Measurements from ENCODE around the gene GIMAP6.
"Not testable (repeated sequence)": the region's sequence is repeated elsewhere in the genome, so short reads cannot be mapped to it uniquely, and the experiment has no call there.

The GIMAP6 gene

DNA sequence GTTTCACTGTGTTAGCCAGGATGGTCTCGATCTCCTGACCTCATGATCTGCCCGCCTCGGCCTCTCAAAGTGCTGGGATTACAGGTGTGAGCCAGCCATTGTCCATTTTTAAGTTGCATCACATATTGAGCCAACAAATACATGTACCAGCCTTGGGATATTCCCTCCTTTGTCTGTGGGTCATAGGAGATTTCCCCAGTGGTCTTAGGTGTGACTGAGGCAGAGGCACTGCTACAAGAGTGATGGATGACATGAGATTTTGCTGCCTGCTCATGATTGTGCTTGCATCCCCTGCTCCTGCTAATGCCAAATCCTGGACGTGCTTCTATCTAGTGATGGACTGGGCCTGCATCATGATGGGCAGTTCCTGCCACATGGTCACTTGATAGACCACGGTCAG is 10.7 kb upstream of the GIMAP6 start:
- DNase-seq = no peak

GRCh38 chr7:150641854-150642253 is 9.7 kb upstream of the GIMAP6 start:
- DNase-seq = no peak

DNA sequence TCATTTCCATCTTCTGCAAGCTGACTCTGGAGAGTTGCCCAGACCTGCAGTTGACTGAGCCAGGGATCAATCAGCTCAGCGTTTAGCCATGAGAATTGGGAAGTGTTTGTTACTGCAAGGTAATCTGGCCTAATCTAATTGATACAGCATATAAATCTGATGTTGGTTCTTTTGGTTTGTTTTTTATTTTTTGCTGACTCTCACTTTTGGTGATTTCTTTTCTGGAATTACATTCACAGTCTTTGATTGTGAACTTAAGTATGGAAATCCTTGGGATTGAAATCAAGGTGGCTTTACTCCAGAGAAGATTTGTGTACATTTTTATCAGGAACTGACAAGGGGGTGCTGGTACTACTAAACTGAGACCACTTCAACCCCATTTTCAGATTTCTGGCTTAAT is 1.7 kb upstream of the GIMAP6 start:
- DNase-seq = no peak

- DNase-seq = no peak
These were observed 930 bp downstream of the GIMAP6 start for GRCh38 chr7:150631084-150631826.

- no peak for DNase-seq
These were observed 2.8 kb downstream of the GIMAP6 start for GRCh38 chr7:150629347-150629746.

DNA sequence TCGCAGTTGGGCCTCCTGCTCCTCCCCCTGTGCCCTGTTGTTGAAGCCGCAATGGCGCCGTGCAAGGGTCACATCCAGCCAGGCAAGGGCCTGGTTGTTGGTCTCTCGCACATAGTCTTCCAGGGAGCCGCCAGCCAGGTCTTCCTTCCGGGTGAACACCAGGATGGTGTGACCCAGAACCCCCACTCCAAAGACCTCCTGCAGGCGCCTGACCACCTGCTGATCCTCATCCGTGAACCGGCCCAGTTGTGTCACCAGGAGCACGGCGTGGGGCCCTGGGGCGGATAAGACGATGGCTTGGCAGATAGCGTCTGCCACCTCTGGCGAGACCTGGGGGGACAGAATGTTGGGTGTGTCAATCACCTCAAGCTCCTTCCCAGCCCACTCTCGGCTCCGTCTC is 4.2 kb downstream of the GIMAP6 start:
- no peak for DNase-seq

- DNase-seq = no peak
These were observed 5.5 kb downstream of the GIMAP6 start for GRCh38 chr7:150626696-150627095.

GRCh38 chr7:150621376-150621775 is 10.8 kb downstream of the GIMAP6 start:
- no peak for DNase-seq

GRCh38 chr7:150620617-150621371 is 11.4 kb downstream of the GIMAP6 start:
- no peak for DNase-seq

GRCh38 chr7:150620061-150620460 is 12.1 kb downstream of the GIMAP6 start:
- DNase-seq = no peak

DNA sequence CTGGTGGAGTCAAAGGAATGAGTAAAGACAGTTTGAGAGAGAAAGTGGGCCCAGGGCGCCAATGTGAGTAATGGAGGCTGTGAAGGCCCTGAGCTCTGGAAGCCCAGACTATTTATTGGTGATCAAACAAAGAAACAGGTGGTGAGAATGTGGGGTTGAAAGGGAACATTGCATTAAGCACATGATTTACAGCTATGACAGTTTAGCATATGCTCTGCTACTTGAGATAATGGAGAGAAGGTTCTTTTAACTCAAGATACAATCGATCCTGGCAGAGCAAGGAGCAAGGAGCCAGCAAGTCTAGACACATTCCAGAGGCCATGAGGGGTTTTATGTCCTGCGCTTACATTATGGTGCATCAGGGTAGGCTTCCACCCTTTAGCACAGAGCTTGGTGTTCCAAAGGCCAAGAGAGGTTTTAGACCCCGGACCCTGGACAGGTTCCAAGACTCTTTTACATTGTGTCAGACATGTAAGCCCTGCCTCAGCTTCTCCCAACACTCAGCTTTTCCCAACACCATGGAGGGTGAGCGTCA is 16.9 kb downstream of the GIMAP6 start:
- DNase-seq = not testable (repeated sequence)

DNA sequence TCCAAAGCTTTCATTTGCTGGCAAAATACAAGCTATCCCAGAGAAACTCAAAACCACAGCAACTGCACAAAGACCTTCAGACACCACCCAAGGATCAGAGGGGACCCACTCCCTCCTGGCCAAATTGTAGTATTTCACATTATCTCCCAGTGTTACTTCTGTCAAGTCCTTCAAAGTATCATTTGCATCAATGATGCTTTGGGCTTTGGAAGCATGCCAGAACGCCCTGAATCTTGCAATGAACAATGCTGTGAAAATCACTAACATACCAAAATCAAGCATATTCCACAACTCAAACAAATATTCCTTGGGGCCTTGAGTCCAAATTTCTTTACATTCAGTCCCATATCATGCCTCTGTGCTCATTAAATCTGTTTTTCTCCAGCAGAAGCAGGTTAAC is 17.8 kb downstream of the GIMAP6 start:
- not testable (repeated sequence) for DNase-seq

- no peak for DNase-seq
These were observed 18.3 kb downstream of the GIMAP6 start for GRCh38 chr7:150613880-150614279.

- DNase-seq = no peak
These were observed 19.3 kb downstream of the GIMAP6 start for GRCh38 chr7:150612925-150613324.

- no peak for DNase-seq
These were observed 22.0 kb downstream of the GIMAP6 start for GRCh38 chr7:150610233-150610632.

- not testable (repeated sequence) for DNase-seq
These were observed 28.6 kb downstream of the GIMAP6 start for GRCh38 chr7:150603600-150603999.

DNA sequence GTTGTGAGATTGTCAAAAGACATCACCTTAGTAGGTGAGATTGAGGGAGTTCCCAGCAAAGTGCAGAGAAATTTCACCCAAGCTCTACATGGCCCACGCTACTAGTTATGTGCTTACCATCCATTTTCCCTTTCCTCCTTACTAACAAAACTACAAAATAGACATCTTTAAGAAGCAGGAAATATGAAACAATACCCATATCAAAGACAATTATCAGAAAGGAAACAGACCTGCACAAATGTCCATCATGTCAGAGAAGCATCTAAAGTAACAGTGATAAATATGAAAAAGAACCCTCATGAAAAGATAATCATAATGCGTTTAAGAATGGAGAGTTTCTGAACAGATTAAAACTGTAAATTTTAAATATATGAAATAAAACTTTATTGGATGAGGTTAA is 36.8 kb downstream of the GIMAP6 start:
- DNase-seq = no peak

- DNase-seq = no peak
These were observed 37.4 kb downstream of the GIMAP6 start for GRCh38 chr7:150594805-150595204.

DNA sequence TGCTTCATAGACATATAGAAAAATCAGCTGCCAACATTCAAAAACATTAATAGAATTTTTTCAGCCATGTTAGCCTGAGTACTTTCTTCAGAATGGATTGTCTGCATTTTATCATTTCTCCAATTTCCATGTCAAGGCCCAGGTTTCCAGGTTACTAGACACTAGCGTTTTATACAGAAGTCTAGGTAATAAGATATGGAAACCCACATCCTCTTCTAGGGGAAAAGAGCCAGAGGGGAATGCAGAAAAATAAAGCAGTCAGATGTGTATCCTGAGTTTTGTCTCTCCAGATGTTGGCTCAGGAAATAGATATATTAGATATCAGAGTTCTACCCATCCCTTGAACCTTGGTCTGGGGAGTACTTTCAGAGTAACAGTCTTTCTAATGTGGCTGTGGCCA is 44.6 kb downstream of the GIMAP6 start:
- no peak for DNase-seq

- DNase-seq = no peak
These were observed 45.4 kb downstream of the GIMAP6 start for GRCh38 chr7:150586785-150587152.

GRCh38 chr7:150586068-150586784 is 46.0 kb downstream of the GIMAP6 start:
- no peak for DNase-seq

DNA sequence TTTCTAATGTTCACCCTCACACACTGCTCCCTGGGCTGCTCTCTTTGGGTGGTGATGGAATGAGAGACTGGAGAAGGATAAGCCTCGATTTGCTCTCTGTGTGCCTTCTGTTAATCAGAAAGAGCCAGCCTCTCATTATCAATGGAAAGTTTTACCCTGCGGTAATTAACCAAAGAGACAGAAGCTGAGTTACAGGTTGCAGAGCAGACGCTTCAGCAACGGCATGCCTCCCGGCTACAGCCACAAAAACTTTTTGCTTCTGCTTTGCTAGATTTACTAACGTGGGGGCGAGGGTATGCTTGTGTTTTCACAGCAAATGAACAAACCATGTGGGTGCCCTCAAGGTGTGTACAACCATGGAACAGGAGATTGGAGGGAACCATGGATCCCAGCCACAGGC is 47.0 kb downstream of the GIMAP6 start:
- no peak for DNase-seq

- no peak for DNase-seq
These were observed 51.4 kb downstream of the GIMAP6 start for GRCh38 chr7:150580638-150581394.

All from NCI-H2227 treated with DMSO at 0.1 percent for 48 hours (cell line).